ENCODE results near the gene OR6V1. TPM values are rescaled to one million over a fixed set of nuclear protein-coding genes. Genes with fewer than 3 reads are reported as not detected.
"Not testable (repeated sequence)": the region's sequence is repeated elsewhere in the genome, so short reads cannot be mapped to it uniquely, and the experiment has no call there.

The OR6V1 gene
- total RNA-seq, 2 experiments from 2014 or later: not detected

GRCh38 chr7:143049362-143049761 lies 2.8 kb upstream of the OR6V1 start:
- Mint-ChIP-seq H3K4me1 (no peaks in the 10 kb centered on the region), H3K36me3 (no peaks in the 10 kb centered on the region), H3K27me3 (peaks cover 21% of the 10 kb centered on the region), H3K9me3 (ENCODE audit: low read depth) (no peaks in the 10 kb centered on the region), H3K27ac (no peak overlapping the region), H3K4me3 (no peak overlapping the region)
- CTCF ChIA-PET: no interaction called here
- no peak for ATAC-seq
- no peak for DNase-seq

DNA sequence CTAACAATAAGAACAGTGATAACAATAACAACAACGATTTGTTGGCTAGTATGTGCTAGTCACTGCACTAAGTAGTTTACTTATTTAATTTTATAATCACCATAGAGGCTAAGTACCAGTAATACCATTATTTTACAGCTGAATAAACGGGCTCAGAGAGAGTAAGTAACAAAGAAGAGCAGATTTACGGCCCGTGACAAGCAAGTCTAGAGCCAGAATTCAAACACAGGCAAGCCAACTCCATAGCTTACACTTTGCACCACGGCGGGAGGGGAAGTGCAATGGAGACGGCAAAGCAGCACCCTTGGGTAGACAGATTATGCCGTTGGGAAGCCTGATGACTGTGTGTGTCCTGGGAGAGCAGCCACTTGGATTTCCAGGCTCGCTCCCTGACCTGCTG lies 1.2 kb upstream of the OR6V1 start:
- DNase-seq (no peak), ATAC-seq (no peak)
- Mint-ChIP-seq H3K36me3 (no peaks in the 10 kb centered on the region), H3K4me1 (no peaks in the 10 kb centered on the region), H3K27ac (no peak overlapping the region), H3K9me3 (ENCODE audit: low read depth) (no peaks in the 10 kb centered on the region), H3K27me3 (peaks cover 17% of the 10 kb centered on the region), H3K4me3 (no peak overlapping the region)
- CTCF ChIA-PET: no interaction called here

GRCh38 chr7:143054621-143055020 lies 2.5 kb downstream of the OR6V1 start:
- Mint-ChIP-seq H3K36me3 (no peaks in the 10 kb centered on the region), H3K27me3 (peaks cover 11% of the 10 kb centered on the region), H3K4me1 (no peaks in the 10 kb centered on the region), H3K9me3 (ENCODE audit: low read depth) (no peaks in the 10 kb centered on the region), H3K4me3 (no peak overlapping the region), H3K27ac (no peak overlapping the region)
- DNase-seq: no peak
- no peak for ATAC-seq
- CTCF ChIA-PET: no interaction called here

DNA sequence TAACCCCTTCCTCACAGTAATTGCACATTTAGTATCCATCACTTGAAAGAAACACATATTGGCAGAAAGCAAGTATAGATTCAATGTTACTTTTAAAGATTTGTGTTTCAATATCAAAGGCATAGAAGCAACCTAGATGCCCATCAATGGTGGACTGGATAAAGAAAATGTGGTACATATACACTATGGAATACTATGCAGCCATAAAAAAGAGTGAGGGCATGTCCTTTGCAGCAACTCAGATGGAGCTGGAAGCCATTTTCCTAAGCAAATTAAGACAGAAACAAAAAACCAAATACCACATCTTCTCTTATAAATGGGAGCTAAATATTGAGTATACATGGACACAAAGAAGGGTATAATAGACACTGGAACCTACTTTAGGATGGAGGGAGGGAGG lies 3.6 kb downstream of the OR6V1 start:
- H3K4me1 Mint-ChIP-seq: no peaks in the 10 kb centered on the region
- H3K27me3 Mint-ChIP-seq: peaks cover 11% of the 10 kb centered on the region
- ATAC-seq: no peak
- no peak overlapping the region for H3K4me3 Mint-ChIP-seq
- no peak for DNase-seq
- no peaks in the 10 kb centered on the region for H3K36me3 Mint-ChIP-seq
- H3K27ac Mint-ChIP-seq: no peak overlapping the region
- CTCF ChIA-PET: no interaction called here
- H3K9me3 Mint-ChIP-seq (ENCODE audit: low read depth): no peaks in the 10 kb centered on the region

- Mint-ChIP-seq H3K9me3 (ENCODE audit: low read depth) (no peaks in the 10 kb centered on the region), H3K27ac (no peak overlapping the region), H3K4me3 (no peak overlapping the region), H3K36me3 (no peaks in the 10 kb centered on the region), H3K4me1 (no peaks in the 10 kb centered on the region), H3K27me3 (no peaks in the 10 kb centered on the region)
- CTCF ChIA-PET: no interaction called here
- no peak for DNase-seq
- ATAC-seq: no peak
Observed at GRCh38 chr7:143063741-143064140, 11.6 kb downstream of the OR6V1 start.

DNA sequence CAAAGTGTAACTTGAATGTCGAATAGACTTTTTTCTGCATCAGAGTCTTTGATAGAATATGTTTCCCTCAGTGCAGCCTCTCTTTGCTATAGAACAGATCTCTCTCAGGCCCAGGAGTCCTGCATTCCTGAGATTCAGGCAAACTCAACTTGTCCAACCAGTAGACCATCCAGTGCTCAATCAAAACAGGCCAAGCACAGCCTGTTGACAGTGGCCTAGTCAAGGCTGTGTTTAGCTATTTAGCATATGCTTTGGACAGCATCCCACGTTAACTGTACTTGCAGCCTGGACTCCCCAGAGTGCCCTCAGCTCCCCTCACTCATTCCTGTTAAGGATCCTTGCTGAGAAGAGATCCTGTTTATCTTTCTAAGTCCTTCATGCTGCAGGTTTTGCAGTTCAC lies 16.3 kb downstream of the OR6V1 start:
- Mint-ChIP-seq H3K9me3 (ENCODE audit: low read depth) (no peaks in the 10 kb centered on the region), H3K27ac (no peak overlapping the region), H3K27me3 (no peaks in the 10 kb centered on the region), H3K36me3 (no peaks in the 10 kb centered on the region), H3K4me1 (no peaks in the 10 kb centered on the region), H3K4me3 (no peak overlapping the region)
- ATAC-seq: no peak
- no peak for DNase-seq
- CTCF ChIA-PET: no interaction called here

DNA sequence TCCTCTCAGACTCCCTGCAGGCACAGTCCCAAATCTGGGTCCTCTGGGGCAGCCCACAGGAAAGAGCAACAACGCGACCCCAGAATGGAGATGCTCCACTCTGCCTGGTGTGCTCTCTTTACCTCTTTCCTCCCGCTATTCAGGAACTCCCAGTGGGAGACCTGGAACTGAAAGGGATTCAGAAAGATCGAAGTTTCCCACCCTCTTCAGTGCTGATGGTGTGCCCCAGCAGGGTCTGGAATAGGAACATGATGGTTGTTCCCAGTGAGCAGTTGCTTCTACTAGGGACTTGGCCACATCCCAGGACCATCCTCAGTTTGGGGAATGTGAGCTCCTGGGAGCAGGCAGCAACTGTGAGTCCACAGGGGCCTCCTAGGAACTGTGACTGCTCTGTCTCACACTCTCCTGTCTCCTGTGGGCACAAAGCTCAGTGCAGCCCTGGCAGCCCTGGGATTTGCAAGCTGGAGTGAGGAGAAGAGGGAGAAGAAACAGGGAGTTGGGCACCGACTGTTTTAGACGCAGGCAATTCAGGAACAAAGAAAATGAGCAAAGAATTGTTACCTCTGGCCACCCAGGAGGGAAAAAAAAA lies 17.9 kb downstream of the OR6V1 start:
- no peak for ATAC-seq
- no peaks in the 10 kb centered on the region for H3K36me3 Mint-ChIP-seq
- H3K9me3 Mint-ChIP-seq (ENCODE audit: low read depth): no peaks in the 10 kb centered on the region
- no peaks in the 10 kb centered on the region for H3K4me1 Mint-ChIP-seq
- H3K27ac Mint-ChIP-seq: no peak overlapping the region
- no peak for DNase-seq
- CTCF ChIA-PET: no interaction called here
- peaks cover 3% of the 10 kb centered on the region for H3K27me3 Mint-ChIP-seq
- H3K4me3 Mint-ChIP-seq: no peak overlapping the region

GRCh38 chr7:143073556-143073955 lies 21.4 kb downstream of the OR6V1 start:
- no peak overlapping the region for H3K27ac Mint-ChIP-seq
- no peaks in the 10 kb centered on the region for H3K36me3 Mint-ChIP-seq
- CTCF ChIA-PET: no interaction called here
- no peaks in the 10 kb centered on the region for H3K4me1 Mint-ChIP-seq
- ATAC-seq: no peak
- H3K27me3 Mint-ChIP-seq: peaks cover 3% of the 10 kb centered on the region
- no peaks in the 10 kb centered on the region for H3K9me3 Mint-ChIP-seq (ENCODE audit: low read depth)
- no peak for DNase-seq
- H3K4me3 Mint-ChIP-seq: no peak overlapping the region

DNA sequence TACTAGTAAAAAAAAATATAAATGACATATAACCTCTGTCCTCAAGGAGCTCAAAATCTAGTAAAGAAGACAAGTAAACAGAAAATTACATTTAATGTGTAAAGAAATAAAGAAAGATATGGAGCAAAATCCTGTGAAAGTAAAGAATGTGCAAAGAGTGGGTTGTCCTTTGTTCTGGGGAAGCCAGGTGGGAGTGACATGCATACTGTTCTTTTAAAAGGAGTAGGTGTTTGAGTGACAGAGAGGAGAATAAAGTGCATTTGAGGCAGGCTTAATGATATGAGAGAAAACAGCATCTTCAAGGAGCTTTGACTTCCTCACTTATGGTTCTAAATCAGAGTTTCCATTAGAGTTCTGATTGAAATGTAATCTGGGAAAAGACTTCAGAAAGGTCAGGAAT lies 22.0 kb downstream of the OR6V1 start:
- H3K27me3 Mint-ChIP-seq: peaks cover 3% of the 10 kb centered on the region
- no peaks in the 10 kb centered on the region for H3K36me3 Mint-ChIP-seq
- DNase-seq: no peak
- CTCF ChIA-PET: no interaction called here
- no peak overlapping the region for H3K27ac Mint-ChIP-seq
- ATAC-seq: no peak
- no peaks in the 10 kb centered on the region for H3K9me3 Mint-ChIP-seq (ENCODE audit: low read depth)
- no peaks in the 10 kb centered on the region for H3K4me1 Mint-ChIP-seq
- no peak overlapping the region for H3K4me3 Mint-ChIP-seq

GRCh38 chr7:143085109-143085508 lies 33.0 kb downstream of the OR6V1 start:
- ATAC-seq: no peak
- H3K9me3 Mint-ChIP-seq (ENCODE audit: low read depth): no peaks in the 10 kb centered on the region

GRCh38 chr7:143085610-143086009 lies 33.5 kb downstream of the OR6V1 start:
- CTCF ChIA-PET: interaction anchor here (1.4 kb wide), 1 partner anchor 129 kb away, joined by 3 read pairs; no protein-coding TSS in a partner anchor
- not testable (repeated sequence) for ATAC-seq; H3K27ac Mint-ChIP-seq; H3K9me3 Mint-ChIP-seq (ENCODE audit: low read depth); DNase-seq; H3K4me3 Mint-ChIP-seq; H3K4me1 Mint-ChIP-seq; H3K27me3 Mint-ChIP-seq; H3K36me3 Mint-ChIP-seq

More at GRCh38 chr7:143085109-143085508, 33.0 kb downstream of the OR6V1 start:
- Mint-ChIP-seq H3K36me3 (no peaks in the 10 kb centered on the region), H3K4me1 (no peaks in the 10 kb centered on the region), H3K27me3 (peaks cover 3% of the 10 kb centered on the region), H3K27ac (no peak overlapping the region), H3K4me3 (no peak overlapping the region)
- DNase-seq: no peak
- CTCF ChIA-PET: interaction anchor here (1.4 kb wide), 1 partner anchor 130 kb away, joined by 3 read pairs; no protein-coding TSS in a partner anchor

GRCh38 chr7:143088549-143089231 lies 36.5 kb downstream of the OR6V1 start:
- CTCF ChIA-PET; H3K9me3 Mint-ChIP-seq (ENCODE audit: low read depth); DNase-seq; ATAC-seq; H3K36me3 Mint-ChIP-seq; H3K4me1 Mint-ChIP-seq; H3K27me3 Mint-ChIP-seq; H3K4me3 Mint-ChIP-seq; H3K27ac Mint-ChIP-seq: not testable (repeated sequence)

DNA sequence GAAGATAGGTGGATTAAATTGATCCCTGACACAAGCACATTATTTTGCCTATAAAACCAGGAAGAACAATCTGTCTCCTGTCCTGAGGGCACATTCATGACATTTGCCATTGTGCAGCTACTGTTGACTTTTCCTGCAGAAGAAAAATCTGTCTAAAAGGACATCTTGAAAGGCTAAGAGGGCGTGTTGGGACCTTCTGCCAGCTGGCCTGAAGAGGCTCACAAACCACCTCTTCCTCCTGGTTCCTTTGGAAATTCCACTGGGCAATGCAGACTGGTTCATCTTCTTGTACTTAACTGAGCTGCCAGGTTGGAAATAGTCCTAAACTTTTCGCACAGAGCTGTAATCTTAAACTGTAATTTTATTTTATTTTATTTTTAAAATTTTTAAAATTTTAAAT lies 44.0 kb downstream of the OR6V1 start:
- H3K27ac Mint-ChIP-seq: no peak overlapping the region
- no peak overlapping the region for H3K4me3 Mint-ChIP-seq
- CTCF ChIA-PET: no interaction called here
- ATAC-seq (no peak), DNase-seq (no peak)
- H3K36me3 Mint-ChIP-seq: no peaks in the 10 kb centered on the region
- H3K27me3 Mint-ChIP-seq: no peaks in the 10 kb centered on the region
- peaks cover 4% of the 10 kb centered on the region for H3K9me3 Mint-ChIP-seq (ENCODE audit: low read depth)
- H3K4me1 Mint-ChIP-seq: no peaks in the 10 kb centered on the region

GRCh38 chr7:143099579-143099978 lies 47.4 kb downstream of the OR6V1 start:
- H3K27me3 Mint-ChIP-seq; H3K27ac Mint-ChIP-seq; H3K4me1 Mint-ChIP-seq; DNase-seq; ATAC-seq; H3K36me3 Mint-ChIP-seq; H3K9me3 Mint-ChIP-seq (ENCODE audit: low read depth); H3K4me3 Mint-ChIP-seq: not testable (repeated sequence)
- CTCF ChIA-PET: interaction anchor here (1.0 kb wide), 1 partner anchor 116 kb away, joined by 3 read pairs; no protein-coding TSS in a partner anchor
